Fibroblast of skin of left quadriceps (primary cell): ENCODE measurements around the gene RPA3.

Experiments
- DNase-seq, 2 experiments: peaks; one replicate each; pipeline ENCODE4 v3.0.0-alpha.2; 2013; ENCODE audit warnings: low read depth in 2 of 2

RPA3 gene

DNA sequence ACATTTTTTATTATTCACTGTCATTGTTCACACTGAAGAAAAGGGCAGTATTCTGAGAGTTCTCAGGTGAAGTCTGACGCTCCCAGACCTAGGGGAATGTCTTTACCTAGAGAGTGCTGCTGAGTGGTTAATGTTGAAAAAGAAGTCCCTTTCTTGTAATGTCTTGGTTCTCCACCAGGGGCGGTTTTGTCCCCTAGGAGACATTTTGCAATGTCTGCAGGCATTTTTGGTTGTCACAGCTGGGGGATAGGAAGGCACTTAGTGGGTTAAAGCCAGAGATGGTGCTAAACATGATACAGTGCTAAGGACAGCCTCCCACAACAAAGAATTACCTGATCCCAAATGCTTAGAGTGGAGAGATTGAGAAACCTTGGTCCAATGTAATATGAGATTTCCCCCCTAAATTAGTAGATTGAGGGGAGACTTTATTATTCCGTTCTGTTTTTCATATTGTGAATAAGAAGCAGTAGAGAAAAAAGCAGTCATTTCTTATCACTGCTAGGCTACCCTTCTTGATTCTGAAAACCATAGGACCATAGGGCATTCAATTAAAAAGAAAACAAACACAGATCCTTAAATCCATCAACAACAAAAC, 64.7 kb downstream of the RPA3 start:
- no peak for DNase-seq

DNA sequence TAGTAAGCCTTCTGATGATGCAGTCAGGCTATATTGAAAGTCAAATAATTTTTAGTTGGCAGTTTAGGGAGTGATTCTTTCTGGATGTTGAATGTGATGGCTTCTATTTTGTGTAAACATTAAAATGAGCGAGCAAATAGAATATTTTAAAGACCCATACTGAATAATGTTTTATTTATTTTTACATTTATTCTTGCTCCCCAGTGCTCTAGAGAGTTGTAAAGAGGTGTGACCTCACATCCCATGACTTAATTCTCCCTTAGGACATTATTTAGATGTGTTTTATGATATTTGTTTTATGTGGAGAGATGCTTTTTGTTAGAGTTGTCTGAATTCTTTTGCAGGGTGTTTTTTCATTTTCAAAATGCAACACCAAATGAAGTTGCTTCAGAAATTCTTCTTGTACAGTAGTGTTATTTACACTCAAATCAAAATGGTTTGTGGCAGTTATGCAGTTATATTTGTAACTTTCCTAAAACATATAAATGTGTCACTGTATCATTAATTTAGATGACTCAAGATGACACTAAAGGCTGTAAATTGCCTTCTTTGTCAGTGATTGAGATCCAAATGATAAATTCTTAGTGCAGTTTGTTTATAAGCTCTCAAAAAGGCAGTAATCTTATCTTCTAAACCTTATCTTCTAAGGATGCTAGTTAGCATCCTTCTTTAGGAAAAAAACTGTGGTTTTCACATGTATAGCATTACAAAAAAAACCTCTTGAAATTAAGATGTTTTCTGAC, 65.4 kb downstream of the RPA3 start:
- DNase-seq = no peak

DNA sequence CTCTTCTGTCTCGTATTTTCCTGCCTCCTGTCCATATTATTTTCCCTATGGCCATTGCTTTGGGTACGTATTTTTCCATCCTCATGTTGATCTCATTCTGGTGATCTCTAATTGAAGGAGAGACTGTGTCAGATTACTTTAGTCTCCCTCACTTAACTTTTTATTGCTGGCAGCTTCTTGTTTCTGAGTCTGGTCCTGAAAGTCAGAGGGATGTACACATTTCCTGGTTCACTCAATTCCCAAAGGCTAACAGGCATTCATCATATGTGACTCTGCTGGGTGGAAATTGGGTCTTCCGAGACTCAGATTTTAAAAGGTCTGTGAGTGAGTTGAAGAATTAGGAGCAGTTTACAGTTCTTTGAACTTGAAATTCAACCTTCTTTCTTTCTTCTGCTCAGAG, 66.9 kb downstream of the RPA3 start:
- DNase-seq = no peak

DNA sequence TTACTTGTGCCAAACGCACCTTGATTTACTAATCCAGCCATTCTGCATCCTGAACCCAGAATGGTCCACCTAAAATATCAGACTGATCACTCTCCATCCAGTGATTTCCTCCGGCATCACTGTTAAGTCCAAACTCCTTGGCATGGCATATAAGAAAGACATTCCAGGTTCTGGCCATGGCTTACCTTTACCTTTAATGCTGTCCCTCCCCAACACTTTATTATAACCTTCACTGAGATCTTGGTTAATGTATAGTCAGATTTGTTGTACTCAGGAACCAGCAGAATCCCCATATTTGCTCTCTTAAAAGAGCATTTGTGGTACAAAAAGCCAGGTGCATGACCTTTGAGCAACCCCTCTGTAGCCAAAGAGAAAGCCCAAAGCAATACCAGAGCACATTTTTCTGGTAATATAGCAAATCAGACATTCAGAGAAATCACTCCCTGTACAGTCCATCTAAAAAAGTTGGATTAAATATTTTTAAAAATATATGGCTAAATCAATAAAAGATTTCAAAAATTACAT, 67.7 kb downstream of the RPA3 start:
- DNase-seq = no peak

DNA sequence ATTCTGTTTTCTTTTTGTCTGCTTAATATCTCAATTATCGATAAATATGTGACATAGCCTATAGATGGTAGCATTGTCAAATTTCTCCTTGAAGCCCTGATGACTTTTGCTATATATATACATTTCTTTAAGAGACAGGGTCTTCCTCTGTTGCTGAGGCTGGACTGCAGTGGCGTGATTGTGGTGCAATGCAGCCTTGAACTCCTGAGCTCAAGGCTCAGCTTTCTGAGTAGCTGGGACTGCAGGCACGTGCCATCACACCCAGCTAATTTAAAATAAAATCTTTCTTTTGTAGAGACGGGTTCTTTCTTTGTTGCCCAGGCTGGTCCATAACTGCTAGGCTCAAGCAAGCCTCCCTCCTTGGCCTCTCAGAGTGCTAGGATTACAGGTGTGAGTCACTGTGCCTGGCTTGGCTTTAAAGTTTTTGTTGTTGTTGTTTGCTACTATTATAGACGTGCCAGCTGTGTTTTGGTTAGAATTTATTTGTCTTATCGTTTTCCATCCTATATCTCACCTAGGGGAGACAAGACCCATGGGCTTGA, 70.8 kb downstream of the RPA3 start:
- no peak for DNase-seq

DNA sequence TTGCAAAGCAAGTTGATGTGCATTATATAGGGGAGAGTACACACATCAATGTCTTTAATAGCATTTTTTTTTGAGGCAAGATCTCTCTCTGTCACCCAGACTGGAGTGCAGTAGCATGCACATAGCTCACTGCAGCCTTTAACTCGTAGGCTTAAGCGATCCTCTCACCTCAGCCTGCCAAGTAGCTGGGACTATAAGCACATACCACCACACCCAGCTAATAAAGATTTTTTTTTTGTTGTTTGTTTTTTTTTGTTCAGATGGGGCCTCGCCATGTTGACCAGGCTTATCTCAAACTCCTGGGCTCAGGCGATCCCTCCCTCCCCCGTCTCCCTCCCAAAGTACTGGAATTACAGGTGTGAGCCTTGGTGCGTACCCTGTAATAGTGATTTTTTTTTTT, 76.3 kb downstream of the RPA3 start:
- DNase-seq = no peak

DNA sequence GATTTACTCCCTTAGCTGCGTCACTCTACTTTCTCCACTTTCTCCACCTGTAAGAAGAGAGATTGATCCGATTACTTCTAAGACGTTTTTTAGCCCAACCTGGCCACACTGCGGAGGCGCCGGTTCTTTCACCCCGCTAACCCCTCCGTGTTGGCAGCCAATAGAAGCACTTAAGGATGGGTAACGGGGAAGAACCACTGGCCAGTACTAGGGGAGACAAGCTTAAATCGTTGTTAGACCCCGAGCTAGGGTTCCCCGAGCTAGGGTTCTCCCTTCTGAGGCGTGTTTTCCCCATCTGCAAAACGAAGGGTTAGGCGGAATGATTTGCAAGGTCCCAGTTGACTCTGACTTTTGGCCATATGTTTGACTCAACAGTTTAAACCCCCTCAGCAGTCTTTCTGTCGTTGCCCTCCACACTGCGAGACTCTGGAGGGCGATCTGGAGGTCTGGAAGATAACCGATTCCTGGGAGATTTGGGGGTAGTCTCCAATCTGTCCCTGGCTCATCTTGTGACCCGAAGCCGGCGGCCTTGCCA, 77.2 kb downstream of the RPA3 start:
- DNase-seq = no peak

DNA sequence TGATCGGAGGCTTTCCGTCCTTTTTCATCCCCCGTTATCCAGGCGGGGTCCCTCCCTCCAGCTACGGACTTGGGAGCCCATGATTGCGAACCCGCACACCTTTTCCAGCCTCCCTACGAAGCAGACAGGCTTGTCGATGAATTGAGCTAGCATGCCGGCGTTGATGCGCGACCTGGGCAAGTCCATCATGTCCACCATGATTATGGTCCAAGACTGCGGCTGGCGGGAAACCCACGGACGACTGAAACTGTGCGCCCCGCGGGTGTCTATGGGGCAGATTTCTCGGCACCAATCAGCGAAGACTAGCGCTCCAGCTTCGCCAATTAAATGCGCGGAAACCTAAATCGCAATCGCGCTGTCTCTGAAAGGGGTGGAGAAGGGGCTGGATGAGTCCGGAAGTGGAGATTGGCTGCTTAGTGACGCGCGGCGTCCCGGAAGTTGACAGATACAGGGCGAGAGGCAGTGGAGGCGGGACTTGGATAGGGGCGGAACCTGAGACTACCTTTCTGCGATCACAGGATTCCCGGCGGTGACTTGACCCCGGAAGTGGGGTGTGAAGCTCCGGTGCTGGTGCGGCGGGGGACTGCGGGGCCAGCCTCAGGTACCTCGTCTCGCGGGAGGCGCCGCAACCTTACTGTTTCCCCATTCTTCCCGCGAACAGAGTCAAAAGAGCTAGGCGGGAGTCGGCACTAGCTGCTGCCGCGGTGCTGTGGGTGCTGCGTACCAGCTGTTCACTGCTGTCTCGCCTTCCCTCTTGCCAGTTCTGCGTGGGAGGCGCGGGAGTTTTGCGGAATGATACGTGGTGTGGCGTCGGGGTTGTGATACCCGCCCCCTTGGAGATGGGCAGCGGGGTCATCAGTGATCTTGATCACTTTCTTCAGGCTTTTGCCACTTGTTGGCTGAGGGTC, 77.9 kb downstream of the RPA3 start, which contains the start of gene UMAD1:
Gene UMAD1 (plus strand): TSS at position 532 of the 908 bp plus-strand sequence. CDS start 32,620 bp downstream, outside the sequence.
- peak; percentile 97 for DNase-seq

DNA sequence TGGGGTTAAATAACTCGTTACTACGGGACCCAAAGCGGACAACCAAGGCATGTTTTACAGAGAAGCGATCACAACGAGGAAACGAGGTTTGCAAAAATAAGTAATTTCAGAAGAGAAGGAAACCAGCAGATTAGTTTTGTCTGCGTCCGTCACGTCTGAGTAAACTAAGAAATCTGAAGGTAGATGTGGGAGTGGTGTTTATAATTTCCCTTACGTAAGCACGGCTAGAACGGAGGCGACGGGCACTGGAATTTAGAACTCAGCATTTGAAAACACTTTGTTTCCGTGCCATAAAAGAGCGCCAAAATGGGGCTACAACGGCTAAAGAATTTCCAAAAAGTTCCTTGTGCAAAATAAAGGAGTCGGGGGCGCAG, 78.6 kb downstream of the RPA3 start:
- DNase-seq = no peak

DNA sequence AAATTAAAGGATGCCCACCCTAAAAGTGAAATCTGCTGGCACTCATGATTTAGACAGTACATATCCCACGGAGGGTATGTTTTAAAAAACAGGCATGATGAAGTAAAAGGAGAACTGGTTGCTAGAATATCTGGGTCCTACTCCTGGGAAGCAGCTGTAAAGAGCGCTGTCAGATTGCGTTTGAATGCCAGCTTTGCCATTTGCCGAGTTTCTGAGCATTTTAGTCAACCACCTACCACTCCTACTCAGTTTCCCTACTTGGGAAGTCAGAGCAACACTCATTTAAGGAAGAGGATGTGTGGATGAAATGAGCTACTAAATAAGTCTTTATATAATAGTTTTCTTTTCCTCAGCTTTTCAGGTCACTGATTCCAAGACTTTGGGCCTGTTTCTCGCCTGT, 79.0 kb downstream of the RPA3 start:
- DNase-seq = no peak

DNA sequence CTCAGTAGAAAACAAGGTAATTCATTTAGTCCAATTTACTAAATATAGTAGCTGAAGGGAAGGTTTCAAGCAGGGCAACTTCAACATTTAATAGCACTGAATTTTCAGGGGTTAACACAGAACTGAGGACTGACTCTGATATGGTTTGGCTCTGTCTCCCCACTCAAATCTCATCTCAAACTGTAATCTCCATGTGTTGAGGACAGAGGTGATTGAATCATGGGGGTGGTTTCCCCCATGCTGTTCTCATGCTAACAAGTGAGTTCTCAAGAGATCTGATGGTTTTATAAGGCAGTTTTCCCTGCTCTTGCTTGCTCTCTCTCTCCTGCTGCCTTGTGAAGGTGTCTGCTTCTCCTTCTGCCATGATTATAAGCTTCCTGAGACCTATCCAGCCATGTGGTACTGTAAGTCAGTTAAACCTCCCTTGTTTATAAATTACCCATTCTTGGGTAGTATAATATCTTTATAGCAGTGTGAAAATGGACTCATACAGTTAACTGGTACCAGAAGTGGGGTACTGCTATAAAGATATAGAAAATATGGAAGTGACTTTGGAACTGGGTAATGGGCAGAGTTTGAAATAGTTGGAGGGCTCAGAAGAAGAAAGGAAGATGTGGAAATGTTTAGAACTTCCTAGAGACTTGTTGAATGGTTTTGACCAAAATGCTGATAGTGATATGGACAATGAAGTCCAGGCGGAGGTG, 87.6 kb downstream of the RPA3 start:
- no peak for DNase-seq

DNA sequence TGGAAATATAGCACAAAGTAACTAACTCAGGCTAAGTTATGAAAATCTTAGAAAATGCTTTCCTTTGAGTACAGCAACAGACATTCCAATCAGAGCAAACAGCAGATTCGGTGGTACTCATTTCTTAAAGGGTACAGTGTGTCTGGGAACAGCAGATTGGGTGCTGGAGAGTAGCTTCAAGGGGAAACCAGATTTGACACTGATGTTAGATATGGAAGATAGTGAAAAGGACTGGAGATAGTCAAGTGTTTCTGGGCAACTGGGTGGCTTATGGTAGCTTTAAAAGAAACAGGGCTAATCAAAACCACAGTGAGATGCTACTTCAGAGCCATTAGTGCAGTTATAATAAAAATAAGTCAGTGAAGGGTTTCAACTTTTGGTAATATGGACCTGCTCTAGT, 89.9 kb downstream of the RPA3 start:
- DNase-seq = no peak

DNA sequence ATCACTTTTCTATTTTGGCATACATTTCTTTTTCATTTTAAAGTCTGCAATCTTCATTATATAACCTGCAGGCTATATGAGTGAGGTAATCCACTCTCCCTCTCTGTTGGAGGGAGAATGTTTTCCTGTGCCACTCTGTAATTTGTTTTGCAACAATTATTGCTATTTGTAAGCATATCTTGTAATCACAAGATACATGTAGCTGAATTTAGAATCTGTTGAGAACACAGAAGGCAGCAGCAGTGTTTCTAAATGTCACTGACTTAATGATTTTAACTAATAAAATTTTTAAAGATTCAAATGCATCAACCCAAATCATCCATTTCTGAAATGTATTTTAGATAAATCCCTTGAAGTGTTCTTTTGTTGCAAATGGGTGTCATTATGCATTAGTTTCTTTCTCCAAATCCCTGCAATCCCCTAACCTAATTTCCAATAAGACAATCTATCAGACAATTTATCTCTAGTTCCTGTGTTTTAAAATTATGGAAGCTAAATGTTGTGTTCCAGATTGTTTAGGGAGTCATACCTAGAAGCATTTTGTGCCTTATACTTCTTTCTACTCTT, 97.7 kb downstream of the RPA3 start:
- DNase-seq = no peak

DNA sequence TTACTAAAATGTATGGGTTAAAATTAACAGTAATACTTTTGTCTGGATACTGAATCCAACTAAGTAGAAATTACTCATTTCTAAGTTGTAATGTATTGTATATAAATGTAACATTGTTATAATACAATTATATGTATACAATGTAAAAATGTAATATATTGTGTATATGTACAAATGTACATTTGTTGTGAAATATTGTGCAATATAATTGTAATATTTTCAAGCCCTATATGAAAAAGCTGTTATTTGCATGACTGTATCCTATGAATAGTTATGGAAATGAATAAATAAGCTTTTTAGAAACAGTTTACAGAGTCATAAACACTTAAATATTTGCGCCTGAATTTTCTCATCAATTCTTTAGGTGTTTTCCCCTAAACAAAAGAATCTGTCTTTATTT, 98.2 kb downstream of the RPA3 start:
- no peak for DNase-seq

DNA sequence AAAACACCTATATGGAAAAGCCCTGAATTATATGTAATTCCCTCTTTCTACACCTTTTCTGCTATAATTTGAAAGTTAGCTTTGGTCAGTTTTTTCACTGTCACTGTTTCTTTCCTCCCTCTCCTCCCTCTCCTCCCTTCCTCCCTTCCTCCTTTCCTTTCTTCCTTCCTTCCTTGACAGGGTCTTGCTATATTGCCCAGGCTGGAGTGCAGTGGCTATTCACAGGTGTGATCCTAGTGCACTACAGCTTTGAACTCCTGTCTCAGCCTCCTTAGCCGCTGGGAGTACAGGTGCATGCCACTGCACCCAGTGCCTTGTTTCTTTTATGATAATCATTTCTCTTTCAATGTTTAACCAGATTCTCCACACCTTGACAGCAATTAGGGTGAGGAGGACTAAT, 100.0 kb downstream of the RPA3 start:
- DNase-seq = no peak

DNA sequence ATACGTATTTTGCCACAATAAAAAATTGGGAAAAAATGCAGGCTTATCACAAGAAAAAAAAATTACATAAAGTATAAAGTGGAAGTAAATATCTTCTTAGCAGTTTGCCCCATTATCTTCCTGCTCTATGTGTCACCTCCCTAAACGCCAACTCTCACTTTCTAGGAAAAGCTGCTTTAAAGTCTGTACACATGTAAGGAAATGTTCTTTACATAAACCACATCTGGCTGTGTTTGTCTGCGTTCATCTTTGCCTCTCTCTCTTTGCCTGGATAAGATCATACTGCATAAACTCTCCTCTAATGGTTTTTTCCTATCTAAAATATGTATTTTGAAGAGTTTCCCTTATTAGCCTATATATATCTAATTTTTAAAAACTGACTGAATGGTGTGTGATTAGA, 100.9 kb downstream of the RPA3 start:
- DNase-seq = no peak

DNA sequence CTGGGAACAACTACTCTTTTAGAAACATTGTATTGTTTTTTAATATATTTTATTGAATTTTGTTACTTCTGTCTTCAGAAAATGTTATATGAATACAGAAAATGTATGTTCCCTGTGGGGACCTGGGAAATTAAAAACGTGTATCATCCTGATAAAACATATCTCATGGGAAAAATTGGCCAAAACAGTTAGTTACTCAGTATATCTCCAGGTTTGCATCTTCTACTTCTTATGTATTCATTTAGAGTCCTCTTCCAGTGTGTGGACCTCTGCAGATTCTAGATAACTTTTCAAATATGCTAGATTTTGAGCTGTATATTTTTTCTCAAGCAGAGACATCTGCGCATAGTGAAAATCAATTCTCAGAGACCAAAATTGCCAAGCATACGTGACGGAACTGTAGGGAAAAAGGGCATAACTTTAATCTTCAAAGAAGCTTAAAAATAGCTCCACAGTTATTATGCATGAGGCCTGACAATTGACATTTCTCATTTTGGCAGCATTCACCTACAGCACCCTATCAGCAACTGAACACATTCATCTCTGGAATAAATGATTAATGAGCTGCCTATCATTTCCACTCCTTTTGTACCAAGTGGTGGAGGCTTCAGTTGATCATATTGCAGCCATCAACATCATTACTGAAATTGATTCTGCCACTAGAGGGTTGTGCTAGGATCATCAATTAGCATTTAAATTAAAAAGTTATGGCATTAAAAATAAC, 104.2 kb downstream of the RPA3 start:
- DNase-seq = no peak

DNA sequence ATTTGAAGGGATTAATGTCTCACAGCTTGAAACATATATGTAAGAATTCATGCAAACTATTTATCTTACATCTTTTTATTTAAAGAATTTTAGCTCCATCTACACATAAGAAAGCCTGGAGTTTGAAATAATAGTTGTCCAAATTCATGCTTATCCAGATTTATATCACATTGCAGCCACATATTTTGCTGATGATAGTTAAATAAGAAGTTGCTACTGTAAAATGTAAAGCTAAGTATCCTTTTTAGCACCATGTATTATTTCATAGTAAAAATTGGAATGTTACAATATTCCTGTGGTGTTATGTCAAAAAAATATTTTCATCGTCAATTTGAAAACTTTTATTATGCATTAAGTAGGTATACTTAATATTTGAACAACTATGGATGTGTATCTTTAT, 105.2 kb downstream of the RPA3 start:
- DNase-seq = no peak

DNA sequence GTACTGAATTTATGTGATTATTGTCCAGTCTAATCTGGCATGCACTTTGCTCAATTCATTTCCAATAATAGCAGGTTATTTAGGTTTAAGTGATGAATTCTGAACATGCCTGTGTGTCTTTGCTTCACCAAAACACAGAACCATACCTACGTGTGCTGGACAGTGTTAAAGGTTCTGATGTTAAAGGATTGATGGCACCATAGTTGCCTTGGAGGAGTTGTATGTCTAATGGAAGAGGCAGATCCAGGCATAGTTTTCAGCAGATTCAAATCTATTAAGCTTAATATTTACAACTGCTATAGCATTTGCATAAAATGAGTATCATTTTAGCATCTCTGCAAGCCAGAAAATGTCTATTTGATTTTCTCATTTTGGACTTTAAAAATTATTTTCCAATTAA, 105.9 kb downstream of the RPA3 start:
- DNase-seq = no peak

DNA sequence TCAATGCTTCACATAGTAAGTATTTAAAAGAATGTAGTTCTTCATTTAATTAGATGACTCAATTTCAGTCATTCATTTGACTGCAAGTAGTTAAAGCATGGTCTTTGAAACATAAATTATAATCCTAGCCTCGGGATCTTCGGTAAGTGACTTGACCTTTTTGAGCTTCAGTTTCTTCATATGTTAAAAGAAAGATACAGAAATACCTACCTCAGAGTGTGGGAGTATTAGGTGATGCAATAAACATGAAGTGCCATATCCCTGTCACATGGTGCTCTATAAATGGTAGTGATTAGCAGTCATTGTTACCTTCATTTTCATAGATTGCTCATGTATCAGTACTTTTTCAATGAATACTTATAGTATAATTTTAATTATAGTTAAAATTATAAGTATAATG, 109.1 kb downstream of the RPA3 start:
- no peak for DNase-seq
